Measurements from ENCODE around the gene PYGM. TPM values are rescaled to one million over a fixed set of nuclear protein-coding genes. Genes with fewer than 3 reads are reported as not detected.

The PYGM gene
- total and polyA plus RNA-seq, 10 donors = 1.7 to 7.2 (median 4.2) TPM

DNA sequence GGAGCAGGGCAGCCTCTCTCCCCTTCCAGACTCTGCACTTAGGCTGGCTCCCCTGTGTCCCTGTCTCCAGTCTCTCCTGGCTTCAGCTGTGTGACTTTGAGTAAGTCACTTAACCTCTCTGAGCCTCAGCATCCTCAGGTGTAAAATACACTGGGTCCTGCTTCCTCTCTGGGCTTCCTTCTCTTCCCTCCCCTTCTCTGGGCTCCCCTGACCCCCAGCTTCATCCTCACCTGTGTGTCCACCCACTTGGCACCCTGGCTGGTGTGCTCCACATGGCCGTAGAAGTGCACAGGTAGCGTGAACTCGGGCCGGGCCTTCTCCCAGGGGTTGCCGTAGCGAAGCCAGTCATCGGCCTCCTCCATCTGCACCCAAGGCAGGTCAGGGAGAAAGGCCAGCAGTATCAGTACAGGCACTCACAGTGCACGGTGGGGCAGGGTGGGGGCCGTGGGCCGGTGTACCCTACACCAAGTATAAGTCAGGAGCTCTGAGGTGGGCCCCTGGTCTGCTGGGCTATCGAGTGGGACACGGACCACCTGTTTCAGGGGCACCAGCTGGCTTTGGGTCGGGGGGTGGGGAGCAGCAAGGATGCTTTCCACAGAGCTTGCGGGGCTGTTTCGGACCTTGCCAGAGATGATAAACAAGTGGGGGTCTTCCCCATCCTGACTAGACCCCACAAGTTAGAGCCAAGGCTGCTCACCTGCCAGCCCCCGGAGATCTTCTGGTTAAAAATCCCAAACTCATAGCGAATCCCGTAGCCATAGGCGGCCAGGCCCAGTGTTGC is 2.0 kb downstream of the PYGM start:
- intact Hi-C loops (cut with DNase I; ENCODE audit: low total_unique reads) = no loop called here
- DNase-seq = peak; percentile 67
- Histone ChIP-seq H3K4me1 (peaks cover 24 to 53% (median 39%) of the 10 kb centered on the region in 6 donors), H3K27me3 (replicated peaks in 1 of 7) (no peaks in the 10 kb centered on the region), H3K27ac (peak overlapping the region in 1 of 8 donors; percentile 91), H3K4me3 (no peak overlapping the region), H3K36me3 (peaks cover 0 to 49% (median 2%) of the 10 kb centered on the region in 6 donors), H3K9me3 (no peaks in the 10 kb centered on the region)
- WGBS, 5 donors = 87 to 99% (median 89%) methylated on average over 7 to 19 of the region's 19 CpGs
- TF ChIP-seq POLR2A (IDR thresholded peaks at IDR 0.05) = no peak
- TF ChIP-seq POLR2AphosphoS5 (IDR thresholded peaks at IDR 0.05) = peak in 2 of 3 donors; percentile 4 to 39
- TF ChIP-seq, protein P1, sequence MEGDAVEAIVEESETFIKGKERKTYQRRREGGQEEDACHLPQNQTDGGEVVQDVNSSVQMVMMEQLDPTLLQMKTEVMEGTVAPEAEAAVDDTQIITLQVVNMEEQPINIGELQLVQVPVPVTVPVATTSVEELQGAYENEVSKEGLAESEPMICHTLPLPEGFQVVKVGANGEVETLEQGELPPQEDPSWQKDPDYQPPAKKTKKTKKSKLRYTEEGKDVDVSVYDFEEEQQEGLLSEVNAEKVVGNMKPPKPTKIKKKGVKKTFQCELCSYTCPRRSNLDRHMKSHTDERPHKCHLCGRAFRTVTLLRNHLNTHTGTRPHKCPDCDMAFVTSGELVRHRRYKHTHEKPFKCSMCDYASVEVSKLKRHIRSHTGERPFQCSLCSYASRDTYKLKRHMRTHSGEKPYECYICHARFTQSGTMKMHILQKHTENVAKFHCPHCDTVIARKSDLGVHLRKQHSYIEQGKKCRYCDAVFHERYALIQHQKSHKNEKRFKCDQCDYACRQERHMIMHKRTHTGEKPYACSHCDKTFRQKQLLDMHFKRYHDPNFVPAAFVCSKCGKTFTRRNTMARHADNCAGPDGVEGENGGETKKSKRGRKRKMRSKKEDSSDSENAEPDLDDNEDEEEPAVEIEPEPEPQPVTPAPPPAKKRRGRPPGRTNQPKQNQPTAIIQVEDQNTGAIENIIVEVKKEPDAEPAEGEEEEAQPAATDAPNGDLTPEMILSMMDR (IDR thresholded peaks at IDR 0.05 in 8 of 11, conservative IDR thresholded peaks at IDR 0.05 in 3 of 11) = no peak

DNA sequence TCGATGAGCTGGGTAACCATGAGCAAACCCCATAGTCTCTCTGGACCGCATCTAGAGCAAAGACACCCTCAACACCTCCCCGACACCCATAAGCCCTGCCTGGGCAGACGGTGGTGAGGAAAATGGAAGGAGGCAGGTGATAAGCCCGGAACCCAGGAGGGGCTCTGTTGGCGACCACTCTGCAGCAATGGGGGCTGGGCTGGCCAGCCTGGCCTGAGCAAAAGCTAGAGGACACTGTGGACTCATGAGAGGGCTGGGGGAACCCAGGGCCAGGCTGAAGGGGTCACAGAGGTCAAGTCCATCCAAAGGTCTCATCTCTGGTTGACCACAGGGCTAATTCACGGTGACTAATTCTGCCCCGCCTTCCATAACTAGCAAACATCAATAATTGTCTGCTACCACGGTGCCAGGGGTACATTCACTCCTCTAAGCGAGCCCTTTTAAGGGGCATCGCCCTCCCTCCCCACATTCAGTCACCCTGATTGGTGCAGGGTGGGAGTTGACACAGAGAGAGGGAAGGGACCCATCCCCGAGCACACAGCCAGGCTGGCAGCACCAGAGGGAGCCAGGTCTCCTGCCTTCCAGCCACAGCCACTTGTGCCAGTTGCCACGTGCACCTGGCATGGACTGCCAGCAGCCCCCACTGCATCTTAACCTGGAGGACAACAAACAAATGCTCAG is 4.0 kb downstream of the PYGM start:
- H3K27ac ChIP-seq = peak overlapping the region in 1 of 8 donors; percentile 24
- no peaks in the 10 kb centered on the region for H3K9me3 ChIP-seq
- H3K27me3 ChIP-seq (replicated peaks in 1 of 7) = no peaks in the 10 kb centered on the region
- H3K4me1 ChIP-seq = peaks cover 10 to 48% (median 24%) of the 10 kb centered on the region in 6 donors
- H3K4me3 ChIP-seq = no peak overlapping the region
- peak; percentile 71 for DNase-seq
- 87 to 94% (median 89%) methylated on average over 12 to 13 of the region's 13 CpGs for WGBS, 5 donors
- no peak for TF ChIP-seq POLR2AphosphoS5 (IDR thresholded peaks at IDR 0.05)
- no peak for TF ChIP-seq POLR2A (IDR thresholded peaks at IDR 0.05)
- TF ChIP-seq, protein P1 (IDR thresholded peaks at IDR 0.05 in 8 of 11, conservative IDR thresholded peaks at IDR 0.05 in 3 of 11) = no peak
- intact Hi-C loops (cut with DNase I; ENCODE audit: low total_unique reads) = no loop called here
- peaks cover 0 to 49% (median 0%) of the 10 kb centered on the region in 6 donors for H3K36me3 ChIP-seq

DNA sequence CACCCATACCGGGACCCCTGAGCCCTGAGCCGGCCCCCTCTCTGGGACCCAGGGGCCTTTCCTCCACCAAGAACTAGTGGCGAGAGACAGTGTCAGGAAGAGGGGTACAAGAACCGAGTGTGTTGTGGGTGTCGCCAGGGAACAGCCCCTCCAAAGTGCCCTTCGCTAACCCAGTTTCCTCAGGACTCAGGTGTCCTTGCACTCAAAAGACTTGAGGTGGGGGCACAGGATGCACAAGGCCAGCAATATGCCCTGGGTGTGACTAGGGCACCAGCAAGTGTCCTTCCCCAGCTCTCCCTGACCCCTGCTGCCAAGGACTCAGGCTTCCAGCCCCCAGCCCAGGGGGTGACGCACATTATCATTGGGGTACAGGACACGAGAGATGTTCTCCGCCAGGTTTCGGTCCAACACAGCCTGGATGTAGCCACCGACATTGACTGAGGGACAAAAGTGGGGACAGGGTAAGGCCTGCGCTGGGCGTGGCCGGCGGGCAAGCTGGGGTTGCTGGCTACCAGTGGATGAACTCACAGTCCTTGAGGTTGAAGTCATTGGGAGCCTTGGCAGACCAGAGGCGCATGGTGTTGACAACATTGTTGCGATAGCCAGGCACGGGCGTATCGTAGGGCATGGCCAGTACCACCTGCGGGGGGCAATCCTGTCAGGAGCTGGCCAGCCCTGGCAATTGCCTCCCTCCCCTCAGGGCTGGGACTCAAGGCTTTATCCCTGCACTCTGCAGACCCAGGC is 4.7 kb downstream of the PYGM start:
- DNase-seq = peak; percentile 67
- intact Hi-C loops (cut with DNase I; ENCODE audit: low total_unique reads) = no loop called here

More for the DNA sequence above, 4.7 kb downstream of the PYGM start:
- TF ChIP-seq, protein P1 (IDR thresholded peaks at IDR 0.05 in 8 of 11, conservative IDR thresholded peaks at IDR 0.05 in 3 of 11) = no peak
- TF ChIP-seq POLR2AphosphoS5 (IDR thresholded peaks at IDR 0.05) (no peak), POLR2A (IDR thresholded peaks at IDR 0.05) (no peak)
- Histone ChIP-seq H3K27ac (no peak overlapping the region), H3K4me1 (peaks cover 3 to 48% (median 17%) of the 10 kb centered on the region in 6 donors), H3K36me3 (peaks cover 0 to 50% (median 0%) of the 10 kb centered on the region in 6 donors), H3K27me3 (replicated peaks in 1 of 7) (no peaks in the 10 kb centered on the region), H3K9me3 (no peaks in the 10 kb centered on the region), H3K4me3 (no peak overlapping the region)
- WGBS, 5 donors = 87 to 96% (median 90%) methylated on average over 19 to 21 of the region's 21 CpGs
